Adrenal gland (tissue), 5 donors: ENCODE results near the gene CHRD.

ENCODE experiments used
- CTCF ChIP-seq, 6 experiments: fragments of 450-650 bp in 4 of 6; fragments of 200-600 bp in 2 of 6; sonication (generic) in 1 of 6; IDR thresholded peaks; 1 replicate in 5 of 6; 2 replicates in 1 of 6; pipeline versions ENCODE4 v1.5.1 to v1.8.0; 2016 to 2021; ENCODE audit warnings: antibody characterized with exemption in 6 of 6, mild to moderate bottlenecking in 2 of 6, moderate library complexity in 1 of 6
- POLR2A ChIP-seq, 2 donors: fragments of 450-650 bp; IDR thresholded peaks; one replicate each; pipeline ENCODE4 v1.6.1; 2017; ENCODE audit warnings: antibody characterized with exemption in 2 of 2, mild to moderate bottlenecking in 2 of 2, moderate library complexity in 1 of 2
- donor health status: DM: no; HTN: no; CAD: no.

- TF ChIP-seq CTCF (IDR thresholded peaks at IDR 0.05) (no peak), POLR2A (IDR thresholded peaks at IDR 0.05) (peak; percentile 60 to 68)
These were observed 17.8 kb upstream of the CHRD start for GRCh38 chr3:184361932-184362667.
